Pancreas (tissue), 10 donors: ENCODE results near the gene IL12RB1. TPM values are rescaled to one million over a fixed set of nuclear protein-coding genes. Genes with fewer than 3 reads are reported as not detected.
"Not testable (repeated sequence)": the region's sequence is repeated elsewhere in the genome, so short reads cannot be mapped to it uniquely, and the experiment has no call there.

ENCODE experiments used
- ATAC-seq, 4 donors: fragments of 200-7000 bp; cut with Tn5 transposase; one replicate each; pipeline versions ENCODE4 v1.8.0 to v1.9.1; 2020; ENCODE audit warnings: mild to moderate bottlenecking in 4 of 4, moderate library complexity in 4 of 4
- DNase-seq, 6 donors: peaks; one replicate each; pipeline ENCODE4 v3.0.0-alpha.2; 2020
- FAIRE-seq: peaks from 2 replicates; lab custom pipeline; 2012; peaks lifted over from hg19 to GRCh38; lab: Jason Lieb, UNC
- H3K27ac ChIP-seq, 4 donors: fragments of 200-600 bp; sonication (generic); 1 replicate in 3 of 4; 2 replicates in 1 of 4; pipeline versions ENCODE4 v1.5.0 to v1.8.0; 2020
- H3K27me3 ChIP-seq, 4 donors: fragments of 200-600 bp; one replicate each; pipeline ENCODE4 v1.8.0; 2021
- H3K36me3 ChIP-seq, 3 donors: fragments of 200-600 bp; sonication (generic) in 1 of 3; one replicate each; pipeline versions ENCODE4 v1.5.0 to v1.8.0; 2020 to 2021
- H3K4me1 ChIP-seq, 3 donors: fragments of 200-600 bp; one replicate each; pipeline ENCODE4 v1.8.0; 2021
- H3K4me3 ChIP-seq, 4 donors: fragments of 200-600 bp; sonication (generic) in 2 of 4; one replicate each; pipeline versions ENCODE4 v1.5.0 to v1.8.0; 2020 to 2021
- H3K9me3 ChIP-seq, 4 donors: fragments of 200-600 bp; one replicate each; pipeline ENCODE4 v1.8.0; 2021
- WGBS, 2 donors: extraction: QIAGEN DNeasy Blood & Tissue Kit; methylation state at CpG; one replicate each; pipeline ENCODE4 v1.1.7; 2013; 5-methylcytosine and 5-hydroxymethylcytosine counted together
- intact Hi-C, 3 donors: fragments of 100-400 bp; cut with DNase I; formaldehyde crosslinking; loops; one replicate each; pipeline versions ENCODE4 v1.11.1 to v1.14.2; 2022
- polyA plus RNA-seq, 2 donors: library from polyadenylated mRNA; stranded (reverse); fragments of 200-250 nt; gene quantifications; one replicate each; pipeline ENCODE4 v1.2.3, GENCODE V29; 2013
- total RNA-seq, 6 donors: library from RNA; stranded (reverse); fragmentation: NEBNext Ultra II Directional in 4 of 6; extraction: Animal tissue kit (Norgen Biotek cat#: 25700) in 4 of 6; gene quantifications; one replicate each; pipeline versions ENCODE4 v1.2.1 to v1.2.4, GENCODE V29; 2021 to 2023
- TF ChIP-seq, protein P1 (sequence below), 4 donors: fragments of 200-600 bp; sonication (generic) in 3 of 4; IDR thresholded peaks; one replicate each; pipeline versions ENCODE4 v1.5.0 to v1.8.0; 2021; ENCODE audit warnings: antibody characterized with exemption in 4 of 4
- donor health status: healthy with polysubstance abuse.
- donor health status: DM: no; HTN: no; CAD: no; lungs with moderate emphysema.
- donor health status: DM: no; HTN: no; CAD: no.
- donor health status: control.
- donor health status: control.
- donor health status: Bipolar disorder and iron deficiency.
- donor health status: DM: yes; HTN: yes; CAD: no.
- donor health status: DM: no; HTN: no; CAD: no.
- donor health status: DM: no; HTN: no; CAD: no.
- donor health status: DM: yes; HTN: yes; CAD: no.

IL12RB1 gene
- total and polyA plus RNA-seq, 8 donors = 0.15 to 1.1 (median 0.40) TPM

DNA sequence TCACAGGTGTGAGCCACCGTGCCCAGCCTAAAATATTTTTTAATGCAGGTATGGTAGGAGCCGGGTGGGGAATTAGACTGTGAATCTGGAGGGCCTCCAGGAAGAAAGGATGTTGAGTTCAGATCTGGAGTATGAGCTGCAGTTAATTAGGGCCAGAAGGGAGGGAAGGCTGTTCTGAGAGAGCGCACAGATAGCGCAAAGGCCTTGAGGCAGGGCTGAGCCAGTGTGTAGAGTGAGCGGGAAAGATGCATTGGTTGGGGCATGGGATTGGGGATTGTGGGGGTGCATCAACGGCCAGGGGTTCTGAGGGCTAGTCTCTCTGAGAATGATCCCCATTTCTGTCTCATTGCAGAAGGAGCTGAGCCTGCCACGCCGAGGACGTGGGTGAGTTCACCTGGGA lies 20.5 kb upstream of the IL12RB1 start:
- peaks cover 6 to 17% (median 11%) of the 10 kb centered on the region in 3 donors for H3K4me1 ChIP-seq
- no peaks in the 10 kb centered on the region for H3K9me3 ChIP-seq
- no peak overlapping the region for H3K4me3 ChIP-seq
- ATAC-seq (no peak), DNase-seq (no peak), FAIRE-seq (no peak)
- H3K27me3 ChIP-seq = no peaks in the 10 kb centered on the region
- intact Hi-C loops = no loop called here
- WGBS, 2 donors = 93 to 96% methylated on average over 9 of the region's 9 CpGs
- H3K36me3 ChIP-seq = no peaks in the 10 kb centered on the region
- TF ChIP-seq, protein P1, sequence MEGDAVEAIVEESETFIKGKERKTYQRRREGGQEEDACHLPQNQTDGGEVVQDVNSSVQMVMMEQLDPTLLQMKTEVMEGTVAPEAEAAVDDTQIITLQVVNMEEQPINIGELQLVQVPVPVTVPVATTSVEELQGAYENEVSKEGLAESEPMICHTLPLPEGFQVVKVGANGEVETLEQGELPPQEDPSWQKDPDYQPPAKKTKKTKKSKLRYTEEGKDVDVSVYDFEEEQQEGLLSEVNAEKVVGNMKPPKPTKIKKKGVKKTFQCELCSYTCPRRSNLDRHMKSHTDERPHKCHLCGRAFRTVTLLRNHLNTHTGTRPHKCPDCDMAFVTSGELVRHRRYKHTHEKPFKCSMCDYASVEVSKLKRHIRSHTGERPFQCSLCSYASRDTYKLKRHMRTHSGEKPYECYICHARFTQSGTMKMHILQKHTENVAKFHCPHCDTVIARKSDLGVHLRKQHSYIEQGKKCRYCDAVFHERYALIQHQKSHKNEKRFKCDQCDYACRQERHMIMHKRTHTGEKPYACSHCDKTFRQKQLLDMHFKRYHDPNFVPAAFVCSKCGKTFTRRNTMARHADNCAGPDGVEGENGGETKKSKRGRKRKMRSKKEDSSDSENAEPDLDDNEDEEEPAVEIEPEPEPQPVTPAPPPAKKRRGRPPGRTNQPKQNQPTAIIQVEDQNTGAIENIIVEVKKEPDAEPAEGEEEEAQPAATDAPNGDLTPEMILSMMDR (IDR thresholded peaks at IDR 0.05) = no peak
- H3K27ac ChIP-seq = no peak overlapping the region

- H3K27ac ChIP-seq, H3K4me3 ChIP-seq, H3K9me3 ChIP-seq, FAIRE-seq, H3K27me3 ChIP-seq, H3K4me1 ChIP-seq, DNase-seq, intact Hi-C loops, H3K36me3 ChIP-seq, ATAC-seq: not testable (repeated sequence)
- WGBS, 2 donors = 78 to 84% methylated on average over 7 of the region's 7 CpGs
Measured at GRCh38 chr19:18105259-18105658, 18.5 kb upstream of the IL12RB1 start.

- Histone ChIP-seq H3K4me3 (peak overlapping the region in 3 of 4 donors; percentile 23 to 40 (median 27)), H3K36me3 (no peaks in the 10 kb centered on the region), H3K27ac (peak overlapping the region; percentile 45 to 65 (median 58)), H3K27me3 (no peaks in the 10 kb centered on the region), H3K9me3 (no peaks in the 10 kb centered on the region), H3K4me1 (peaks cover 0 to 9% (median 7%) of the 10 kb centered on the region in 3 donors)
- ATAC-seq (no peak), DNase-seq (no peak), FAIRE-seq (no peak)
- intact Hi-C loops = no loop called here
- 65 to 66% methylated on average over 5 of the region's 5 CpGs for WGBS, 2 donors
- TF ChIP-seq, protein P1 (IDR thresholded peaks at IDR 0.05) = no peak
Measured at GRCh38 chr19:18104793-18105131, 18.0 kb upstream of the IL12RB1 start.

GRCh38 chr19:18102916-18103542 lies 16.3 kb upstream of the IL12RB1 start:
- Histone ChIP-seq H3K36me3 (no peaks in the 10 kb centered on the region), H3K4me1 (peaks cover 0 to 7% (median 0%) of the 10 kb centered on the region in 3 donors), H3K4me3 (no peak overlapping the region), H3K9me3 (no peaks in the 10 kb centered on the region), H3K27me3 (no peaks in the 10 kb centered on the region), H3K27ac (no peak overlapping the region)
- DNase-seq (peak in 1 of 6 donors; percentile 35), FAIRE-seq (no peak), ATAC-seq (no peak)
- intact Hi-C loops = no loop called here
- TF ChIP-seq, protein P1 (IDR thresholded peaks at IDR 0.05) = no peak
- 80 to 87% methylated on average over 15 of the region's 15 CpGs for WGBS, 2 donors

DNA sequence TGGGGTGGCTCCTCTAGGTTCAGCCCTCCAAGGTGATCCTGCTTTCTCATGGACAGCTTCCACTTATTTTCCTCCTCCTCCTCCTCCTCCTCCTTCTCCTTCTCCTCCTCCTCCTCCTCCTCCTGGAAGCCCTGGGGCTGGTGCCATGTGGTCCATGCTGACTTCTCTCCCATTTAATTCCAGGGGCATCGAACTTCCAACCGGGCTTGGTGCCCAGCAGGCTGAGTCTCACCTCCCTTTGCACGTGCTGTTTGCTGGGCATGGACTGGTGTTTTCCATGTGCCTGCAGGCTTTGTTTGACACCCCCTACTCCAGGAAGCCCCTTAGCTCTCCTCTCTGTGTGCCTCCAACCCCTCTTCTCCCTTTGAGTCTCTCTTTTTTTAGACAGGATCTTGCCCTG lies 14.5 kb upstream of the IL12RB1 start:
- TF ChIP-seq, protein P1 (IDR thresholded peaks at IDR 0.05) = no peak
- ATAC-seq (no peak), DNase-seq (peak in 1 of 6 donors; percentile 22), FAIRE-seq (no peak)
- Histone ChIP-seq H3K27me3 (no peaks in the 10 kb centered on the region), H3K36me3 (no peaks in the 10 kb centered on the region), H3K4me3 (no peak overlapping the region), H3K4me1 (peaks cover 0 to 7% (median 0%) of the 10 kb centered on the region in 3 donors), H3K9me3 (no peaks in the 10 kb centered on the region), H3K27ac (no peak overlapping the region)
- 71 to 73% methylated on average over 3 of the region's 3 CpGs for WGBS, 2 donors
- intact Hi-C loops = no loop called here
